PC-3 (cell line): ENCODE results near the gene RNASET2.

Experiments used
- CTCF ChIP-seq: fragments of 300-600 bp; sonication (generic); conservative IDR thresholded peaks from 2 replicates; pipeline ENCODE4 v1.5.1; 2017; ENCODE audit warnings: antibody characterized with exemption, low read depth, mild to moderate bottlenecking, low read length
- EZH2phosphoT487 ChIP-seq: fragments of 300-600 bp; sonication (generic); IDR thresholded peaks from 2 replicates; pipeline ENCODE4 v1.6.1; 2018; ENCODE audit warnings: mild to moderate bottlenecking, antibody characterized with exemption, low read length, borderline replicate concordance

GRCh38 chr6:166969390-166970002 lies 13.1 kb upstream of the RNASET2 start:
- TF ChIP-seq CTCF (no peak), EZH2phosphoT487 (no peak)
